ENCODE measurements around the gene SBDS.

SBDS gene

DNA sequence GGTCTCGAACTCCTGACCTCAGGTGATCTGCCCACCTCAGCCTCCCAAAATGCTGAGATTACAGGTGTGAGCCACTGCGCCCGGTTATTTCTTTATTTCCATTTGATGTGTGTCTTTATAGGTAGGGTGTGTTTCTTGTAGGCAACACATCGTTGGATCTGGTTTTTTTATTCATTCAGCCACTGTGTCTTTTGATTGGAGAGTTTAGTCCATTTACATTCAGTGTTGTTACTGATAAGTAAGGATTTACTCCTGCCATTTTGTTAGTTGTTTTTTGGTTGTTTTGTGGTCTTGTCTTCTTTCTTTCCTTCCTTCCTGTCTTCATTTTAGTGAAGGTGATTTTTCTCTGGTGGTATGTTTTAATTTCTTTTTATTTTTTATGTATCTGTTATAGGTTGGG is 57.4 kb downstream of the SBDS start:
- no peak for DNase-seq (ENCODE audit: low spot score)
